ENCODE data around the gene SYNJ2. TPM values are rescaled to one million over a fixed set of nuclear protein-coding genes. Genes with fewer than 3 reads are reported as not detected.
"Not testable (repeated sequence)": the region's sequence is repeated elsewhere in the genome, so short reads cannot be mapped to it uniquely, and the experiment has no call there.

The SYNJ2 gene
- polyA plus RNA-seq, 10 donors = 8.0 to 12.8 (median 9.7) TPM

DNA sequence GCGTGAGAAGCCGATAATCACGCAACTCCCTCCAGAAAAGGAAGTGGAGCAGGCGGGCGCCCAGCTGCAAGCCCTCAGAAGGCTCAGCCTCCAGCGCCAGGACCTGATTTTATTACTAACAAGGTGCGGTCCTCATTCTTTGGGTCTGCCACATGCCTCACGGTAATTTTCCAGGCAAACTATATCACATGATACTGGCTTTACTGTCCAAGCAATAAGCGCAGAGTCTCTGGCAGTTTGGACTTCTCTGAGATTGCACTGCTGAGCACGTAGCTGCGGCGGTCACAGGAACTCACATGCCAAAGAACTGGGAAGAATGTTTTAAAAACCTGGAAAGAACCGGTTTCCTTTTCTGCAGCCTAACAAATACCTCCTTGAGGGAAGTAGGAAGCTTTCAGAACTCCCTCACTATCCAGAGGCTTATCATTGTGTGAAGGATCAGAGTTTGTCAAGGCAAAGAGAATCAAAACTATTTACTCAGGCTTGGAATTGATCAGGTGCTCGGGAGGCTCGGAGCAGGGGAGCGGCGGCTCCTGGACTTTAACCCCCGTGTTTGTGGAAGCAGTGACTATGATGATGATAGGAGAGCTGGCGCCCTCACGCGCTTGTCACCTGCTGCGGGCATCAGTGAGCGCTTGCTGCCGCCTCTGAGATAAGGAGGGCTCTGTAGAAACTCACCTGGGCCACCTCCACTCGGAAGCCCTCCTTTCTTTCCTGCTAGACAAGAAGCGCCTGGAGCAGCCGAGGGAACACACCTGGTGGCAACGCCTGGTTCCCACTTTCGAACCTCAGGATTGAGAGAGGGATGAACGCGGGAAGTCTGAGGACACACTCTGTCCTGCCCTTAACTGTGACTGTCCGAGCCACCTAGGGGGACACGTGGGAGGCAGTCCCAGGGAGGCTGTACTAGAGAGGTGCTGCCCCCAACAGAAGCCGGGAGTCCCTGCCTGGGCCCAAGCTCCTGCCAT is 27.2 kb upstream of the SYNJ2 start:
- DNase-seq = peak; percentile 32 to 75 (median 35)

DNA sequence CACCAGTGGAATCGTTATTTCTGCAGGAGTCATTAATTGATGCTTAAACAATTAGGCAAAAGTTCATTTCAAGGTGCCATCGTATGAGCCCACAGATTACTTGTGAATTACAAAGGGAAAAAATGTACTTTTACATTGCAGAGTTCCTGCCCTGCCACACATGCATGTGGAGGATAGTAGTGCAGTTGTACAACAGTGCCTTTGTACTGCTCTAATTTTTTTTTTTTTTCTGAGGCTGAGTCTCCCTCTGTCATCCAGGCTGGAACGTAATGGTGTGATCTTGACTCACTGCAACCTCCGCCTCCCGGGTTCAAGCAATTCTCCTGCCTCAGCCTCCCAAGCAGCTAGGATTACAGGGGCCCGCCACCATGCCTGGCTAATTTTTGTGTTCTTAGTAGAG is 26.0 kb upstream of the SYNJ2 start:
- no peak for DNase-seq

DNA sequence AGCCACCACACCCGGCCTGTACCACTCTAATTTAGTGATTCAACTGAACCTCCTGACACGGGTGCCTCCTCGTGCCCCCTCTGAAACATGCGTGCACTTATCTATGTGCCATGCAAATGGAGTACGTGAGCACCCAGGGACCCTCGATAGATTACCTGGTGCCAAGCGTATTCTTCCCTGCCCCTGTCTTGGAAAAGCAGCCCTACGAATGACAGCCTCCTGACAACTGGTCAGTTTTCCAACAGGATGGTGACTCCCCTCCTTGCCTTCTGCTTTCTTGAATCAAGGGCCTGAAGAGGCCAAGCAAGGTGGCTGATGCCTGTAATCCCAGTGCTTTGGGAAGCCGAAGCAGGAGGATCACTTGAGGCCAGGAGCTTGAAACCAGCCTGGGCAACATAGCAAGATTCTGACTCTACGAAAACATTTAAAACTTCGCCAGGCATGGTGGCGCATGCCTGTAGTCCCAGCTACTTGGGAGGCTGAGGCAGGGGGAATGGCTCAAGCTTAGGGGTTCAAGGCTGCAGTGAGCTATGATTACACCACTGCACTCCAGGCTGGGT is 25.4 kb upstream of the SYNJ2 start:
- DNase-seq = no peak

DNA sequence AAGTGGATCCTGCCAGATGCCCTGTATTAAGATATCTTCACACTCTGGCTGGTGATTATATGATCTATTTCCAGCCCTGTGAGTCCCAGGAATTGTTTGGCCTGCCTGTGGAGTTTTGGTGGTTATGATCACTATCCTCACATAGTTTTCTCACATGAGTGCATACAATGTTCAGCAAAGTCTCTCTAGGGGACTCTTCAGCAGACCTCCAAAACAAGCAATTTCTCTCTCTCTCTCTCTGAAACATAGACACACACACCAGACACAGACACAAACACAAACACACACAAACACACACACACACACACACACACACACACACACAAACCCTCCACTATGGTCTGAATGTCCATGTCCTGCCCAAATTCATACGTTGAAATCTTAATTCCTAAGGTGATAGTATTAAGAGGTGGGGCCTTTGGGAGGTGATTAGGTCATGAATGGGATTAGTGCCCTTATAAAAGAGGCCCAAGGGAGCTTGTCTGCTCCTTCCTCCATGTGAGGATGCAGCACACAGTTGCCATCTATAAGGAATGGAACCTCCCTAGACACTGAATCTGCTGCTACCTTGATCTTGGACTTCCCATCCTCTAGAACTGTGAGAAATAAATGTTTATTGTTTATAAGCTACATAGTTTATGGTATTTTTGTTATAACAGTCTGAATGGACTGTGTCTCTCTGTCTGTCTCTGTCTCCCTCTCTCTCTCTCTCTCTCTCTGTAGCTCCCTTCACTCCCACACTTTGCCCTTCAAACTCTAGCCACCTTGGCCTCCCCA is 22.0 kb upstream of the SYNJ2 start:
- DNase-seq = no peak

DNA sequence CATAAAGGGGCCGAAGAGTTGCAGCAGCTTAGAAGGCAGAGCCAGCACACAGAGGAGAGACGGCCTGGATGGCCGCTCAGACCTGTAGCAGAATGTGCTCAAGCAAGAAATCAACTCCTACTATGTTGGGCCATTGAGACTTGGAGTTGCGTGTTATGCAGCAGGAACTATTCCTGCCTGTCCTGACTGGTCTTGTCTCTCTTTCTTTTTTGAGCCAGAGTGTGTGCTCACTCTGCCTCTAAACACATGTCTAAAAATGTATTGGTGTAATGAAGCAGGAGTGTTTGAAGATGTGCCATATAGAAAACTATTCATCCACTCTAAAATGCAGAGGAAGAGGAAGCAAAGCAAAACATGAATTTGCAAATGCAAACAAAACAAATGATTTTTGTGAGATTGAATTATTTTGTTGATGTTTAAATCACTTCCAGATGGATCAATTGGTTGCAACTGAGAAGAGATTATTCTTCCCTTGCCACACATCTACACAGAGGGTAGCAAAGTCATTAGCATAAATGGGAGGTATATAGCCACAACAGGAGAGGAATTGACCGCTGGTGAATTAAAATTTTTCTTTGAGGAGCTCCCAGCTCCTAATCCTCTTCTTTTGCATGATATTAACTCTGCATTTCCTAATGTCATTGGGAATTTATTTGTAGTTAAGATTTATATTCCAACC is 20.4 kb upstream of the SYNJ2 start:
- no peak for DNase-seq

DNA sequence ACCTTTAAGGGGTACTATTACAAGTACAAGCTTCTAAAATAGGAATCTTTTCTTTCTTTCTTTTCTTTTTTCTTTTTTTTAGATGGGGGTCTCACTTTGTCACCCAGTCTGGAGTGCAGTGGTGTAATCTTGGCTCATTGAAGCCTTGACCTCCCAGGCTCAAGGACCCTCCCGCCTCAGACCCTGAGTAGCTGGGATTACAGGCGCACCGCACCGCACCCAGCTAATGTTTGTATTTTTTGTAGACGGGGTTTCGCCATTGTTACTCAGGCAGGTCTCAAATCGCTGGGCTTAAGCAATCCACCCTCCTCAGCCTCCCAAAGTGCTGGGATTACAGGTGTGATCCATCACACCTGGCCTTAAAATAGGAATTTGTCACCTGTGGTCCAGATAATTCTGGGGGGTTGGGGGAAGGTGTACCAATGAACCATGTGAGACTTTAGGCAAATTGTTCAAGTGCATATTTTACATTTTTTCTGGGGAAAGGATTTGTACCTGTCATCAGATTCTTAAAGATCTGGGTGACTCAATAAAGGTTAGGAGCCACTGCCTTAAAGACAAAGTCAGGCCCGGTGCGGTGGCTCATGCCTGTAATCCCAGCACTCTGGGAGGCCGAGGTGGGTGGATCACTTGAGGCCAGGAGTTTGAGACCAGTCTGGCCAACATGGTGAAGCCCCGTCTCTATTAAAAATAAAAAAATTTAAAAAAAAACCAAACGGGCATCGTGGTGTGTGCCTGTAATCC is 19.7 kb upstream of the SYNJ2 start:
- no peak for DNase-seq

DNA sequence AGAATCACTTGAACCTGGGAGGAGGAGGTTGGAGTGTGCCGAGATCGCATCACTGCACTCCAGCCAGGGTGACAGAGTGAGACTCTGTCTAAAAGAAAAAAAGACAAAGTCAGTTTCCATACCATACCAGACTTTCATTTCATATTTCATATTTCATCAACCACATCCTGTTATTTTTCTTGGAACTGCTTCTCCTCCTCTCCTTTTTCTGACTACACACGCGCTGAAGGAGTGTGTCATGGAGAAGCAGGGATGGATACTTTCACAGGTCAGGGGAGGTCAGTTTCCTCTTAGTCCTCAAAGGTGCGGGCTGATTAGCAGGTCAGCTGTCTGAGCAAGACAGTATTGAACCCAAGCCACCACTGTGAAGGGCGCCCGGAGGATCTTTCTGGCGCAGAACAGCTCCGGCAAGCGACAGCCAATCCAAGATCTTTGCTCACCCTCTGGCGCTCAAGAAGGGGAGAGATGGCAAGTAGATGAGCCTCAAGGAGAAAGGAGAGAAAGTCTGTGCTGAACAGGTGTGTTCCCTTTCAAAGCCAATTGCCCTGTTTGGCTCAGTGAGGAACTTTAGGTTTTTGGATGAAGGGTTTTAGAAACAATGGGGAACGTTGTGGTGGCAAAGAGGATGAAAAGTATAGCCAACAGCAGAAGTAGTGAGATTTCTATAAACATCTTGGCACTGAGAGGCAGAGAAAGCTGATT is 18.9 kb upstream of the SYNJ2 start:
- peak in 1 of 3 donors; percentile 52 for DNase-seq

DNA sequence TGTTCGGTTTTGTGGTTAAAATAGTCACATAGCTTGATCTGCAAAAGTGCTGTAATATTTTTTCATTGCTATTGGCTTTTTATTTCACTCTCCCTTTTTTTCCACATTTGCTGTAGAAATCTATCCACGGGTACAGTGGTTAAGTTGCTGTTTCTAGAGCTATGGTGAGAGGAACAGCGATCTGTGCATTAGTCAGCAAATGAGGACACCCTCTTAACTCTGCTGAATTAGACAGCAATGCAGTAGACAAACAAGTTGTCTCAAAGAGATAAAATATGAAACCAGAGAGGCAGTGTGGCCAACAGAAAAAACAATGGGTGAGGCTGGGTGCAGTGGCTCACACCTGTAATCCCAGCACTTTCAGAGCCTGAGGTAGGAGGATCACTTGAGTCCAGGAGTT is 17.6 kb upstream of the SYNJ2 start:
- DNase-seq = no peak

DNA sequence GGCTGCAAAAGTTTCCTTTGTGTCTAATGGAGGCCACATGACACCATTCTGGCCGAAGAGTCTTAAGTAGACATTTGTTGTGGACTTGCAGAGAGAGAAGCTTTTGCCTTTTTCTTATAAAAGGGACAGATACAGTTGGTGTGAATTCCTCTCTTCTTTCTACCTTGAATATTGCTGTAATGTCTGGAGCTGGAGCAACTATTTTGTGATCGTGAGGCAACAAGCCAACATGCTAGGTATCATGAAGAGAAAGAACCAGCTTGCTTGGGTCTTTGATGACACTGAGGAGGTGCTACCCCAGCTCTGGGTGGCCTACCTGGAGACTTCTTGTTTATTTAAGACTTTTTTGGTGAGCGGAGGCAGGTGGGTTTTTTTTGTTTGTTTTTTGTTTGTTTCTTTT is 16.3 kb upstream of the SYNJ2 start:
- DNase-seq = no peak

DNA sequence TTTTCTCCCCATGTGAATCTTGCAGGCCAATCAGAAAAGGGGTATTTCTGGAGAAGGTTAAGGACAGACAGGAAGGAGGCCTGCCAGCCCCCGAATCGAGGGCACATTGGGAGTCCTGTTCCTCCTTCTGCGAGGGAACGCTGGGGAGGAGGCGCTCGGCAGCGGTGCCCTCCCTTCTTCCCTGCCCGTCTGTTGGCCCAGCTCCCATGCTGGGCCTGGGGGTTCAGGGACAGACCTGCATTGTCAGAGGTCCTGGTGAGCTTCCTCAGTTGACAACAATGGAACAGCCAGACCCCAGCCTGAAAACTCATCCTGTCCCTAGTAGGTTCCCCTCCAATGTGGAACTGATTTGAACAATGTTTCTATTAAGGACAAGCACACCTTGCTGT is 15.1 kb upstream of the SYNJ2 start:
- no peak for DNase-seq

DNA sequence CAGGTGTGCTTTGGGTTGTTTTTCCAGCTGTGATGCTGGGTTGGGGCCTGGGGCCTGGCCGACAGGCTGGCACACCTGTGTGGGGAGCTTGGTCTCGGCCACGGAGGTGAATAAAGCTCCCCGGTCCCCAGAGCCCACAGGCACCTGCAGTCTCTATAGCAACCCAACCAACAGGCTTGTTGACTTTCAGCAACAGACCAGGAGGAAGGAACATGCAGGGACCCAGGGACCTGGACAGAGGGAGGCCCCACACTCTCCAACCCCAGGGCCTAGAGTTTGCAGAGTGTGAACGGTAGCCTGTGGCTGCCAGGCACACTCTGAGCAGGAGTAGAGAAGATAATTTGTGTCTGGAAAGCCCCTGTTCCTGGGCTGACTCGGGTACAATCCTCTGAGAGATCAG is 14.6 kb upstream of the SYNJ2 start:
- DNase-seq = no peak

DNA sequence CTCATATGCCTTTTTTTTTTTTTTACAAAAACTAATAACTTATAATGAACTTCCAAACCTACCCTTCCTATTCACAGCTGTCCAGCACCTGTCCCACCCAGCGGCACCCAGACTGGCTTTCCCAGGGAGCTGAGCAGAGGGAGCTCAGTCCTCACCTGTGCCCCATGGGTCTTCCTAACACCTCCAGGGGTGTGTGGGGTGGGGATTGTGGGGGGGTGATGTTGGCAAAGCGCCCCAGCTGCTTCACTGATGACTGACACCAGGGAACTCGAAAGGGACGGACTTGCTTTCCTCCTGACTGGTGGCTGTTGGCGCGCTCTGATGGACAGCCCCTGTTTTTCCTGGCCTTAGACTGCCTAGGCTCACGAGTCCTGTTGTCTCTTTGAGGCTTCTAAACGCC is 14.2 kb upstream of the SYNJ2 start:
- DNase-seq = no peak

DNA sequence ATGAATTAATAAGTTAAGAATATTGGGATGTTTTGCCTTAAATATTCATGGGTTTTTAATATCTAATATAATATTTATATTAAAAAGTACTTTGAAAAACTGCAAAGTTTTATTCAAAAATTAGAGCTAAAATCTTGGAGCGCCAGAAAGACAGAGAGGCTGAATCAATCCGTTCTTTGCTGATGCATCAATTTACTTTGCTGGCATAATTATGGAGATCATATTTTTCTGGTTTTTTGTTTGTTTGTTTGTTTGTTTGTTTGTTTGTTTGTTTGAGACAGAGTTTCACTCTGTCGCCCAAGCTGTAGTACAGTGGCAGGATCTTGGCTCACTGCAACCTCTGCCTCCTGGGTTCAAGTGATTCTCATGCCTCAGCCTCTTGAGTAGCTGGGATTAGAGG is 9.5 kb upstream of the SYNJ2 start:
- DNase-seq = not testable (repeated sequence)

DNA sequence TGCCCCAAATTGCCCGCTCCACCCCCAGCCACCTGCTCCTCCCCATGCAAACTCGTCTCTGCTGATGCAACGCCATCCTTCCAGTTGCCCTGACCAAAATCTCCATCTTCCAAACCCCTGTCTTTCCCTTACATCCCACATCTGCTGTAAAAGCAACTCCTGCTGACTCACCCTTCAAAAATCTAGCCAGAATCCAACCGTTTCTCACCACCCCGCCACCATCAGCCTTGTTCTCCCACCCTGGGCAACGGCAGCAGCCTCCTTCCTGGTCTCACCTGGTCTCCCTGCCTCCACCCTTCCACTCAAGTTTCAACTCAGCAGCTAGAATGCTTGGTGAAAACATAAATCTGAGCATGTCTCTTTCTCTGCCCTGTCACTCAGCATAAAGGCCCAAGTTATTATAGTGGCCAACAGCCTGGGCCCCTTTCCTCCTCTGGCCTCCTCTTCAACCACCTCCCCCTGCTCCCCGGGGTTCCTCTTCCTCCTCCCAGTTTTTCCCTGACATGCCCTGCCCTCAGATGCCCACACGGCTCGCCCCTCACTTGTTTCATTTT is 7.2 kb upstream of the SYNJ2 start:
- DNase-seq = no peak

DNA sequence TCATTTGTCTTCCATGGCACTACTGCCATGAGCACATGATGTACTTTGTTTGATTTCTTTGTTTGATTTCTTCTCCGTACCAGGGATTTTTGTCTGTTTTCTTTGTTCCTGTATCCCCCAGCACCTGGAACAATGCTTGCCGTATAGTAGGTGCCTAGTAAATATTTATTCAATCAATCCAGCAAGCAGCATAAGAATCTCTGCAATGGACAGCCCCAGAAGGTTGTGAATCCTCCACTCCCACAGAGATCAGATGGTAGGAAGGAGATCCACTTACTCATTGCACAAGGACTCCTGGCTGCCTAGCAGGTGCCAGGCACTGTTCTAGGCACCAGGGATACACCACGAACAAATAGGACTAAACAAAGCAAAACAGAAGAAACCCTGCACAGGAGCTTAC is 6.7 kb upstream of the SYNJ2 start:
- DNase-seq = no peak

DNA sequence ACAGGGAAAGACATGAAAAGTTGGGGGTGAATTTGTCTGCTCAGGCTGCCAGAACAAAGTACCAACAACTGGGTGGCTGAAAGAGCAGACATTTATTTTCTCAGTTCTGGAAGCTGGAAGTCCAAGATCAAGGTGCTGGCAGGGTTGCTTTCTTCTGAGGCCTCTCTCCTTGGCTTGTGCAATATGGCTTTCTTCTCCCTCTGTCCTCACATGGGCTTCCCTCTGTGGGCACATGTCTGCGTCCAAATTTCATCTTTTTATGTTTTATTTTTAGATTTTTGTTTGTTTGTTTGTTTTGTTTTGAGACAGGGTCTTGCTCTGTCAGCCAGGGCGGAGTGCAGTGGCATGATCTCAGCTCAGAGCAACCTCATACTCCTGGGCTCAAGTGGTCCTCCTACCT is 6.2 kb upstream of the SYNJ2 start:
- DNase-seq = no peak

DNA sequence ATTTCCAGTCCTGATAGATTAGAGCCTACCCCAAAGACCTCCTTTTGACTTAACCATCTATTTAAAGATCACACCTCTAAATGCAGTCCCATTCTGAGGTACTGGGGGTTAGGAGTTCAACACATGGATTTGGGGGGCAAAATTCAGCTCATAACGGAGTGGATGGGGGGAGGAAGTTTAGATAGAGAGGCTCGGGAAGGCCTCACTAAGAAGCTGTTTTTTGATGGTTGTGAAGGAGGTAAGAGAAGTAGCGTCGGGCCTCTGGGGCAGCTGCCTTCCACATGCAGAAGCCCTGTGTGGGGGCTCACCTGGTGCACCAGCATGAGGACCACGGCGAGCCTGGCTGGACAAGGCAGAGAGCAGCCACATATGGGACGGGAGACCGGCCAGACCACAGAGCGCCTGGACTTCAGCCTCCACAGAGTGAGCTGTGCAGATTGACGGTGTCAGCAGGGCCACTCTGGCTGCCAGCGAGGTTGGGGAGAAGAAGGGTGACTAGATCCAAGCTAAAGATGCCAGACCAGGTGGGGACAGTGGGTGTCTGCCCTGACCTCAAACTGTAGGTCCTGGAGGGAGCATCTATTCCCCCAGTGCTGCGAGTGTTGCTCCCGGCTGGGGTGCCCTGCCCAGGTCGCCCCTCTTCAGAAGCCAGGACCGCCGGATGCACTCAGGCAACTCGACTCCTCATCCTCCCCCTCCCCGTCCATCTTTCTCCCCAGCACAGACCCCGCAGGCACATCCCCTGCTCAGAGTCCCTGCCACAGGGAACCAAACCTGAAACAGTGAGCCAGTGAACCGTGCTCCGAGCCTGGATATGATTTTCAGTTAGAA is 5.1 kb upstream of the SYNJ2 start:
- DNase-seq = no peak

DNA sequence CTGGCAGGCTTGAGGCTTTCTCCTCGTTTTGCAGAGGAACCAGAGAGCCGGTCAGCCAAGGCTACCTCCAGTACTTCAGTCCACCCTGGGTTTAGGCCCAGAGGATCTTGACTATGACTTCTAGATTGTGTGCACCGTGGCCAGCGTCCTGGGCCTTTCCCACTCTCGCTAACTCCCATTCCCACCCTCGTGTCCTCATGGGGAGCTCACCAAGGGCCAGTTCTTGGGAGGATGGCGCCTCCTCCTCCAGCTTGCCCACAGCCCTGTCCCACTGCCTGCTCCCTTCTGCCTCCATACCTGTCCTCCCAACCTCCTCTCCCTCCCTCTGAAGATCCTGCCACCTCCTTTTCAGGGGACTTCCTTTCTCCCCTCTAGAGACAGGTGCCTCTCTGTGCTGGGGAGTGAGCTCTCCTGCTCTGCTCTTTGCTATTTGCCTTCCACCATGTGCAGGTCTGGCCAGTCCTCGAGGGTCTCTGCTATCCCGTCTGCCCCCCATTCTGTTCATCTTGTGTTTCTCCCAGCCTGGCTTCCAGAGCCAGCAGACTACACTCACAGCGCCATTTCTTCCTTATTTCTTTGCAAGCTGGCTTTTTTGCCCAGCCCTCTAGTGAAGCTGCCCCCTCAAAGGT is 4.4 kb upstream of the SYNJ2 start:
- no peak for DNase-seq

All from muscle of back (tissue), 11 donors.